Neural progenitor cell (in vitro differentiated cells): ENCODE results near the gene PPFIBP1. TPM values are rescaled to one million over a fixed set of nuclear protein-coding genes. Genes with fewer than 3 reads are reported as not detected.
A peak's percentile ranks its signal among the peaks of the same experiment; 100 is the strongest.
"Not testable (repeated sequence)": the region's sequence is repeated elsewhere in the genome, so short reads cannot be mapped to it uniquely, and the experiment has no call there.

Source experiments
- DNase-seq: peaks from one replicate; pipeline ENCODE4 v3.0.0-alpha.2; 2016; ENCODE audit warnings: low spot score
- H2AFZ ChIP-seq: fragments of 200-600 bp; sonication (generic); replicated peaks from 2 replicates; pipeline ENCODE4 v1.6.1; 2016; ENCODE audit warnings: antibody characterized with exemption
- H3F3A ChIP-seq: fragments of 200-600 bp; sonication (generic); 2 replicates; pipeline ENCODE4 v1.6.1; 2016; ENCODE audit warnings: antibody characterized with exemption, low read depth
- H3K27ac ChIP-seq: fragments of 200-600 bp; sonication (generic); 2 replicates; pipeline ENCODE4 v1.5.1; 2016; ENCODE audit warnings: mild to moderate bottlenecking
- H3K27me3 ChIP-seq: fragments of 200-600 bp; sonication (generic); 2 replicates; pipeline ENCODE4 v1.6.1; 2016; ENCODE audit warnings: mild to moderate bottlenecking, moderate library complexity
- H3K36me3 ChIP-seq: fragments of 200-600 bp; sonication (generic); 2 replicates; pipeline ENCODE4 v1.5.1; 2016
- H3K4me1 ChIP-seq: fragments of 200-600 bp; sonication (generic); 2 replicates; pipeline ENCODE4 v1.6.1; 2016; ENCODE audit warnings: mixed run types
- H3K4me2 ChIP-seq: fragments of 200-600 bp; sonication (generic); 2 replicates; pipeline ENCODE4 v1.6.1; 2016
- H3K4me3 ChIP-seq: fragments of 200-600 bp; sonication (generic); 2 replicates; pipeline ENCODE4 v1.5.1; 2016
- H3K79me2 ChIP-seq: fragments of 200-600 bp; sonication (generic); 2 replicates; pipeline ENCODE4 v1.6.1; 2016; ENCODE audit warnings: low read depth
- H3K9ac ChIP-seq: fragments of 200-600 bp; sonication (generic); 2 replicates; pipeline ENCODE4 v1.6.1; 2016
- H3K9me3 ChIP-seq: fragments of 200-600 bp; sonication (generic); 2 replicates; pipeline ENCODE4 v1.5.1; 2016; ENCODE audit warnings: low read depth
- H4K20me1 ChIP-seq: fragments of 200-600 bp; sonication (generic); 2 replicates; pipeline ENCODE4 v1.6.1; 2016; ENCODE audit warnings: low read depth
- H3K27ac Mint-ChIP-seq: 3 replicates; pipeline ENCODE4 v1.8.0; 2021; ENCODE audit warnings: mixed read lengths
- H3K27me3 Mint-ChIP-seq: 2 replicates; pipeline ENCODE4 v1.8.0; 2022; ENCODE audit warnings: low read depth, mild to moderate bottlenecking, inconsistent platforms, moderate library complexity, mixed read lengths; ENCODE audit not compliant: insufficient read depth
- H3K36me3 Mint-ChIP-seq: 3 replicates; pipeline ENCODE4 v1.8.0; 2021; ENCODE audit warnings: mixed read lengths
- H3K4me1 Mint-ChIP-seq: 3 replicates; pipeline ENCODE4 v1.8.0; 2021; ENCODE audit warnings: mixed read lengths
- H3K4me3 Mint-ChIP-seq: 3 replicates; pipeline ENCODE4 v1.8.0; 2021; ENCODE audit warnings: mild to moderate bottlenecking, moderate library complexity, mixed read lengths
- H3K9me3 Mint-ChIP-seq: 3 replicates; pipeline ENCODE4 v1.8.0; 2020; ENCODE audit warnings: mixed read lengths
- CTCF ChIP-seq: fragments of 200-600 bp; sonication (generic); IDR thresholded peaks from 2 replicates; pipeline ENCODE4 v1.5.1; 2017; ENCODE audit warnings: antibody characterized with exemption, mild to moderate bottlenecking
- EZH2 ChIP-seq: fragments of 200-600 bp; sonication (generic); IDR thresholded peaks from 2 replicates; pipeline ENCODE4 v1.6.1; 2017; ENCODE audit warnings: antibody characterized with exemption, mild to moderate bottlenecking, moderate library complexity
- EZH2phosphoT487 ChIP-seq: fragments of 200-600 bp; sonication (generic); IDR thresholded peaks from 2 replicates; pipeline ENCODE4 v1.6.1; 2017; ENCODE audit warnings: antibody characterized with exemption
- total RNA-seq: library from RNA; depleted of rRNA; stranded (reverse); fragments of >200 nt; gene quantifications from 2 replicates; pipeline ENCODE4 v1.2.3, GENCODE V29; 2015; ENCODE audit warnings: low replicate concordance

Gene PPFIBP1
- total RNA-seq, 1 donor from 2014 or later, result 61.7 TPM

DNA sequence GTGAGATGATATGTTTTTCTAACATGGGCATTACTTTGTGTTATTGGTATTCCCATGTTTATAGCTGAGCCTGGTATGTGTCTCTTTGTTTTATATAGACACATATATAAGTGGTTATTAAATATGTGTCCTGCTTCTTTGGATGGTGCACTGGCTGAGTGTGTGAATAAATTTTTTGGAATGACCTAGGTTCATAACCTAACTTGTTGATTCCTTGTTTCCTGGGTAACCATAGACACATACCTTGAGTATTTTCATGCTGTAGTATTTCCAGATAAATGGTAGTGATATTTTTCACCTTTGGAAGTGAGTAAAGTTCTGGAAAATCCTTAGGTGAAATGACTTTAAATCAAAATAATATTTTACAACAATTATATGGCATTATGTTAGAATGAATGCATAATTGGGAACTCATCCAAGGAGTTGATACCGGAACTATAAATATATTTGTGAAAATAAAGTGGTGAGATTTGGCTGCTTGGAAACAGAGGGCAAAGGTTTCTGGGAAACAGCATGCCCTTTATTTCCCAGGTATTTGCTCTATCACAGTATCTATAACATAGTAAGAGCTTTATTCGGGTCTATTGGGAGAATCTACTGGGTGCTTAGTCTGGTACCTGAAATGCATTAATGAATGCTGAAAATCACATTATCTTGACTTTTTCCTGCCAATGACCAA lies 107.9 kb downstream of the PPFIBP1 start:
- H3F3A ChIP-seq, result no peaks in the 10 kb centered on the region
- no peak overlapping the region for H3K27ac ChIP-seq
- Mint-ChIP-seq H3K9me3 (no peaks in the 10 kb centered on the region), H3K27ac (no peak overlapping the region), H3K4me3 (no peak overlapping the region), H3K4me1 (no peaks in the 10 kb centered on the region), H3K27me3 (no peaks in the 10 kb centered on the region), H3K36me3 (peaks cover 3% of the 10 kb centered on the region)
- H3K36me3 ChIP-seq, result no peaks in the 10 kb centered on the region
- no peaks in the 10 kb centered on the region for H4K20me1 ChIP-seq
- no peaks in the 10 kb centered on the region for H3K27me3 ChIP-seq
- no peak overlapping the region for H2AFZ ChIP-seq
- H3K9me3 ChIP-seq, result no peaks in the 10 kb centered on the region
- H3K9ac ChIP-seq, result no peak overlapping the region
- H3K79me2 ChIP-seq, result no peaks in the 10 kb centered on the region
- H3K4me1 ChIP-seq, result no peaks in the 10 kb centered on the region
- TF ChIP-seq EZH2, result no peak
- TF ChIP-seq CTCF, result no peak
- TF ChIP-seq EZH2phosphoT487, result no peak
- no peak overlapping the region for H3K4me2 ChIP-seq
- H3K4me3 ChIP-seq, result no peak overlapping the region
- no peak for DNase-seq

- Mint-ChIP-seq H3K36me3 (peaks cover 3% of the 10 kb centered on the region), H3K4me3 (no peak overlapping the region), H3K27ac (no peak overlapping the region), H3K27me3 (no peaks in the 10 kb centered on the region), H3K9me3 (no peaks in the 10 kb centered on the region), H3K4me1 (no peaks in the 10 kb centered on the region)
- no peaks in the 10 kb centered on the region for H3K4me1 ChIP-seq
- no peak overlapping the region for H3K4me3 ChIP-seq
- no peak overlapping the region for H2AFZ ChIP-seq
- H3F3A ChIP-seq, result no peaks in the 10 kb centered on the region
- no peaks in the 10 kb centered on the region for H3K9me3 ChIP-seq
- no peak for TF ChIP-seq EZH2phosphoT487
- TF ChIP-seq CTCF, result peak; percentile 70
- TF ChIP-seq EZH2, result no peak
- H4K20me1 ChIP-seq, result no peaks in the 10 kb centered on the region
- no peak overlapping the region for H3K27ac ChIP-seq
- DNase-seq, result peak; percentile 51
- no peak overlapping the region for H3K4me2 ChIP-seq
- H3K36me3 ChIP-seq, result no peaks in the 10 kb centered on the region
- H3K79me2 ChIP-seq, result no peaks in the 10 kb centered on the region
- H3K27me3 ChIP-seq, result no peaks in the 10 kb centered on the region
- no peak overlapping the region for H3K9ac ChIP-seq
Measured at GRCh38 chr12:27635349-27635972, 111.5 kb downstream of the PPFIBP1 start.

GRCh38 chr12:27636569-27636968 lies 112.6 kb downstream of the PPFIBP1 start:
- not testable (repeated sequence) for H3K4me3 Mint-ChIP-seq, H3K9me3 Mint-ChIP-seq, H3F3A ChIP-seq, H3K4me1 Mint-ChIP-seq, H3K27me3 Mint-ChIP-seq, H3K27ac Mint-ChIP-seq, H3K36me3 ChIP-seq, H4K20me1 ChIP-seq, H3K4me3 ChIP-seq, H3K27me3 ChIP-seq, H3K36me3 Mint-ChIP-seq, DNase-seq, H3K9me3 ChIP-seq, H3K79me2 ChIP-seq, H3K4me1 ChIP-seq, H2AFZ ChIP-seq, H3K27ac ChIP-seq, H3K9ac ChIP-seq, H3K4me2 ChIP-seq

DNA sequence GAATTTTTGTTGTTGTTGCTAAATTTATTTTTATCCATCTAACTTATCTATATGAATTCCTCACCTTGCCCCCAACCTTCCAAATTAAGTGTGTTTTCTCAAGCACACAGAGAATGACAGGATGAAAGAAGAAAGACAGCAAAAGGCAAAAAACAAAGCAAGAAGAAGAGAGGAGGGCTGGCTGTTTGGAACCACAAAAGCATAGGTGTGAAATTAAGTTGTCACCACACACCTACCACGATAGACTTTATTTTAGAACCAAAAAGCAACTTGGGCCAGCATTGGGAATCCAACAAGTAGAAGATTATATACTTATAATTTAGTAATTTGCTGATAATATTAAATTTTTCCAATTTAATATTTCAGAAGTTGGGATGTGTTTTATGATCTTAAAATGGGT lies 113.5 kb downstream of the PPFIBP1 start:
- H3K4me3 ChIP-seq, result no peak overlapping the region
- H3K27me3 ChIP-seq, result no peaks in the 10 kb centered on the region
- no peak overlapping the region for H3K4me2 ChIP-seq
- H3K36me3 ChIP-seq, result no peaks in the 10 kb centered on the region
- no peaks in the 10 kb centered on the region for H3K27me3 Mint-ChIP-seq
- peaks cover 3% of the 10 kb centered on the region for H3K36me3 Mint-ChIP-seq
- H3K4me3 Mint-ChIP-seq, result no peak overlapping the region
- no peaks in the 10 kb centered on the region for H4K20me1 ChIP-seq
- no peaks in the 10 kb centered on the region for H3F3A ChIP-seq
- no peaks in the 10 kb centered on the region for H3K4me1 ChIP-seq
- no peaks in the 10 kb centered on the region for H3K4me1 Mint-ChIP-seq
- H3K9me3 ChIP-seq, result no peaks in the 10 kb centered on the region
- H3K9ac ChIP-seq, result no peak overlapping the region
- H3K27ac Mint-ChIP-seq, result no peak overlapping the region
- no peak for TF ChIP-seq CTCF
- DNase-seq, result no peak
- H3K9me3 Mint-ChIP-seq, result no peaks in the 10 kb centered on the region
- no peak overlapping the region for H2AFZ ChIP-seq
- H3K27ac ChIP-seq, result no peak overlapping the region
- H3K79me2 ChIP-seq, result no peaks in the 10 kb centered on the region
